ENCODE measurements around the gene NAIF1.

The NAIF1 gene

DNA sequence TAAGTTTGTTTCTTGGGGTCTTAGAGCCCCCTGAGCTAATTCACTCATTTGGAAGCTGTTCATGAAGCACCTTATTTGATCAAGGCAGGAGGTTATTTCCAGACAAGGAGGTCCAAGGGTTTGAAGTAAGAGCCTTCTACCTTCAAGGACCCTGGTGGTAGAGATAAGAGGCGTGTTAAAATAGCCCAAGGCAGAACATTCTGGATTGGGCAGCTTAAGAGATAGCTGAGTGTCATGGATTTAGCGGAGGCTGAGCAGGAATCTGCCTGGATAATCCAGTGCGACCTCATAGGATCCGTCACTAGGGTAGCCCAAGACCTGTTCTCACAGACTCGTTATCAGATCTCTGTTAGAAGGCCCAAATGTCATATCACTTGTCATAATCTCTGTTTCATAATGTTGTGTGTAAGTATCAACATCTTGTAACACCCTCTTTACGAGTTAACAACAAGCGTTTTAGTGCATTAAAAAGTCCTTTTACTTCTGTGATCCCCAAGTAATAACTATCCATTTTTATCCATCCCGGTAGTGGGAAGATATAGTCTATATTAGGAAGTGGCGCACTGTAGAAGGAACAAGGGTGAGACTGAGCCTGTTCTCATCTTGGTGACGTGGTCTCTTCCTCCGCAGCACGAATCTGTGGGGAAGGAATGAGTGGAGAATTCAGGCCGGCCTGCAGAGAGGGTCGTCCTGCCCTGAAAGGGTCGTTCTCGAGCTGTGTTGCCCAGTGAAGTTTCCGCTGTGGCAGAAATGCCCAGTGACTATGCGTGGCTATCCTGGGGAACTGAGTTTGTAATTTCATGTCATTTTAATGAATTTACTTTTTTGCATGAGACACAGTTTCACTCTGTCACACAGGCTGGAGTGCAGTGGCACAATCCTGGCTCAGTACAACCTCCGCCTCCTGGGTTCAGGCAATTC lies 29.8 kb upstream of the NAIF1 start:
- TF ChIP-seq, protein P1, sequence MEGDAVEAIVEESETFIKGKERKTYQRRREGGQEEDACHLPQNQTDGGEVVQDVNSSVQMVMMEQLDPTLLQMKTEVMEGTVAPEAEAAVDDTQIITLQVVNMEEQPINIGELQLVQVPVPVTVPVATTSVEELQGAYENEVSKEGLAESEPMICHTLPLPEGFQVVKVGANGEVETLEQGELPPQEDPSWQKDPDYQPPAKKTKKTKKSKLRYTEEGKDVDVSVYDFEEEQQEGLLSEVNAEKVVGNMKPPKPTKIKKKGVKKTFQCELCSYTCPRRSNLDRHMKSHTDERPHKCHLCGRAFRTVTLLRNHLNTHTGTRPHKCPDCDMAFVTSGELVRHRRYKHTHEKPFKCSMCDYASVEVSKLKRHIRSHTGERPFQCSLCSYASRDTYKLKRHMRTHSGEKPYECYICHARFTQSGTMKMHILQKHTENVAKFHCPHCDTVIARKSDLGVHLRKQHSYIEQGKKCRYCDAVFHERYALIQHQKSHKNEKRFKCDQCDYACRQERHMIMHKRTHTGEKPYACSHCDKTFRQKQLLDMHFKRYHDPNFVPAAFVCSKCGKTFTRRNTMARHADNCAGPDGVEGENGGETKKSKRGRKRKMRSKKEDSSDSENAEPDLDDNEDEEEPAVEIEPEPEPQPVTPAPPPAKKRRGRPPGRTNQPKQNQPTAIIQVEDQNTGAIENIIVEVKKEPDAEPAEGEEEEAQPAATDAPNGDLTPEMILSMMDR (IDR thresholded peaks at IDR 0.05; ENCODE audit: unreplicated experiment in 3 of 3): no peak
- no peaks in the 10 kb centered on the region for H3K9me3 Mint-ChIP-seq
- H3K27ac Mint-ChIP-seq: peak overlapping the region; percentile 43 to 99 (median 87)

GRCh38 chr9:128094950-128095544 lies 27.9 kb upstream of the NAIF1 start:
- H3K27ac Mint-ChIP-seq: peak overlapping the region; percentile 97 to 99 (median 98)
- H3K27me3 Mint-ChIP-seq (ENCODE audit: low read depth): no peaks in the 10 kb centered on the region
- no peaks in the 10 kb centered on the region for H3K36me3 Mint-ChIP-seq (ENCODE audit: low read depth)
- H3K4me1 Mint-ChIP-seq: peaks cover 73% of the 10 kb centered on the region
- H3K9me3 Mint-ChIP-seq: no peaks in the 10 kb centered on the region
- H3K4me3 Mint-ChIP-seq: peak overlapping the region in 1 of 3 experiments; percentile 75
- TF ChIP-seq, protein P1 (IDR thresholded peaks at IDR 0.05; ENCODE audit: unreplicated experiment in 3 of 3): no peak

More for the DNA sequence above, 29.8 kb upstream of the NAIF1 start:
- peaks cover 77% of the 10 kb centered on the region for H3K4me1 Mint-ChIP-seq
- peaks cover 6% of the 10 kb centered on the region for H3K36me3 Mint-ChIP-seq (ENCODE audit: low read depth)
- peak overlapping the region in 1 of 3 experiments; percentile 3 for H3K4me3 Mint-ChIP-seq
- H3K27me3 Mint-ChIP-seq (ENCODE audit: low read depth): no peaks in the 10 kb centered on the region

DNA sequence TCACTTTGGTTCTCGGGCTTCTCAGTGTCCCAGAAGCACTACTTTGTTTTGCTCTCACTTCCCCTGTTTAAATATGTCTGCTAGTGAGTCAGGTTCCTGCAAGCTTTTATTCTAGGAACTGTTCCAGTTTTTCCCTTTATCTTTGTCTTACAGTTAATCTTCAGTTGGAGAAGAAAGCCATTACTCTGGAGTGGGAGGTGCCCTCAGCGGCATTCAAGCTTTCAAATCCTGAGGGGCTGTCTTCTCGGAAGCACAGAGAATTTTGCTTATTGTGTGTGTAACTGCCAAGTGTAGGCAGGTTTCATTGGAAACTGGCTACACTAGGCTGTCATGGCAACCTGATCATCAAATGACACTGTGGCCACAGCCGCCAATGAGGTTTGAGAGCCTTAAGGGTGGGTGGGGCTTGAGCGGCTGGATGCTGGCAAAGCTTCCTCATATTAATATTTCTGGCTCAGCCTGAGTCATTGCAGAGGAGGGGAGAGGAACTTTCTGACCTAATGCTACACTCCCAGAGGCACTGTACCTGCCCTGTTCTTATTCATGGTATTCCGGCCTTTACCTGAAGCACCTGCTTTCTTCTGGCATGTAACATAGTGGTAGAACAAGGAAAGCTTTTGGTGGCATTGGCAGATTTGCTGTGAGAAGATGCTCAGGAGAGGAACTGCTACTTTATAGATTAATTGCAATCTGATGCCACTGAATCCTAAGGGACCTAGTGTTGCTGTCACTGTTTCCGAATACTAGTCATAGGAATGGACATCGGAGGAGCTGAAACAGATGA lies 27.2 kb upstream of the NAIF1 start:
- Mint-ChIP-seq H3K4me1 (peaks cover 66% of the 10 kb centered on the region), H3K9me3 (no peaks in the 10 kb centered on the region), H3K36me3 (ENCODE audit: low read depth) (no peaks in the 10 kb centered on the region), H3K27ac (peak overlapping the region; percentile 97 to 99 (median 98)), H3K27me3 (ENCODE audit: low read depth) (no peaks in the 10 kb centered on the region), H3K4me3 (peak overlapping the region; percentile 52 to 75 (median 68))
- TF ChIP-seq, protein P1 (IDR thresholded peaks at IDR 0.05; ENCODE audit: unreplicated experiment in 3 of 3): no peak

DNA sequence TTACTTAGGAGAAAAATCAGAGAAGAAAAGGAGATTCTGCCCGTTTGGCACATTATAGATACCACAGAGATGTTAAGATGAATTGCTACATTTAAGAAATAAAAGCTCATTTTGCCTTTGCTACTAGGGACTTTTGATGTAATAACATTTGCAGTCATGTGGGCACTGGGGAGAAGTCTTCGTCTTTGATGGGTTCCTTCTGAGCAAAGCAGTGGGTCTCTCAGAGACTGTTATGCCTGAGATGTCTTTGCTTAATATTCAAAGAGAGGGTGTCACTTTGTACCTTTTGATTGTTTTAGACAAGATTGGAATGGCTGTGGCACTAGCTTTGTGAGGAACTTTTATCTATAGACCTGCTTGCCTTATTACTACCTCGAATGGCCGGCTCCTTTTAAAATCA lies 25.9 kb upstream of the NAIF1 start:
- peak overlapping the region; percentile 97 to 99 (median 98) for H3K27ac Mint-ChIP-seq
- H3K36me3 Mint-ChIP-seq (ENCODE audit: low read depth): no peaks in the 10 kb centered on the region
- peak overlapping the region; percentile 42 to 85 (median 44) for H3K4me3 Mint-ChIP-seq
- no peaks in the 10 kb centered on the region for H3K27me3 Mint-ChIP-seq (ENCODE audit: low read depth)
- TF ChIP-seq, protein P1 (IDR thresholded peaks at IDR 0.05; ENCODE audit: unreplicated experiment in 3 of 3): no peak
- no peaks in the 10 kb centered on the region for H3K9me3 Mint-ChIP-seq
- H3K4me1 Mint-ChIP-seq: peaks cover 52% of the 10 kb centered on the region

DNA sequence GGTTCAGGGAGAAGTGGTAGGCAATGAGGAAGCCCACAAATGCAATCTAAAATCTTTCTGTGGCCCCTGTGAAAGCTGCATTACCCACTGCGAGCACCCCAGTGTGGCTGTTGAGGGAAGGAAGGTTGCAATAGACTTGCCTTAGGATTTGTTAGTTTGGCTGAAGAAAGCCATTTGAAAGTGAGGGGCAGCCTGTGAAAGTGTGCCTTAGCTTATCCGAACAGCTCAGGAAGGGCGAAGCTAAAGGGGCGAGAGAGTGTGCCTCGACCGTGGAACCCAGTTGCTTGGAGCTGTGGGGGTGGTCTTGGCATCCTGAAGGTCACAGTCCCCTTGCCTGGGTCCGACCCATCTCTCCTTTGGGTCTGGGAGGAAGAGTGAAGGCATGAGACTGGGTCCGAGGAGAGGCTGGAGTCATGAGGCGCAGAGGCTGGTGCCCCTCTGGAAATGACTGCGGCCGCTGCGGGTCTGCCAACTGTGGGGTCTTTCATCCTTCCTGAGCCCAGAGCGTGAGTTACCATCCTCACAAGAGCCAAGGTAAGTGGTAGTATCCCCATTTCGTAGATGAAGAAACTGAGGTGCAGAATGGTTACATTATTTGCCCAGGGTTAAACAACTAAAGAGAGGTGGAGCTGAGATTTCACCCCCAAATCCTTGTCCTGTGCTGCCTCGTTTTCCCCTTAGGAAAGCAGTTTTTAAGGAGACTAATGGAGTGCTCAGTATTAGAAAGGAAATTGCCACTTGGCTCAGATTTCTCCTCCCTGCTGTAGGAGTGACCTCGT lies 25.3 kb upstream of the NAIF1 start:
- Mint-ChIP-seq H3K27me3 (ENCODE audit: low read depth) (no peaks in the 10 kb centered on the region), H3K9me3 (no peaks in the 10 kb centered on the region), H3K4me1 (peaks cover 55% of the 10 kb centered on the region), H3K4me3 (peak overlapping the region; percentile 75 to 85 (median 80)), H3K36me3 (ENCODE audit: low read depth) (peaks cover 2% of the 10 kb centered on the region), H3K27ac (peak overlapping the region; percentile 97 to 99 (median 98))
- TF ChIP-seq, protein P1 (IDR thresholded peaks at IDR 0.05; ENCODE audit: unreplicated experiment in 3 of 3): no peak
